ENCODE measurements around the gene ADM2. TPM values are rescaled to one million over a fixed set of nuclear protein-coding genes. Genes with fewer than 3 reads are reported as not detected.
A peak's percentile ranks its signal among the peaks of the same experiment; 100 is the strongest.

ADM2 gene
- total and polyA plus RNA-seq, 2 of the 13 experiments (the other 11 are each of a cell fraction or from before 2014, with no cell fraction given), result 1.2 to 3.0 TPM

DNA sequence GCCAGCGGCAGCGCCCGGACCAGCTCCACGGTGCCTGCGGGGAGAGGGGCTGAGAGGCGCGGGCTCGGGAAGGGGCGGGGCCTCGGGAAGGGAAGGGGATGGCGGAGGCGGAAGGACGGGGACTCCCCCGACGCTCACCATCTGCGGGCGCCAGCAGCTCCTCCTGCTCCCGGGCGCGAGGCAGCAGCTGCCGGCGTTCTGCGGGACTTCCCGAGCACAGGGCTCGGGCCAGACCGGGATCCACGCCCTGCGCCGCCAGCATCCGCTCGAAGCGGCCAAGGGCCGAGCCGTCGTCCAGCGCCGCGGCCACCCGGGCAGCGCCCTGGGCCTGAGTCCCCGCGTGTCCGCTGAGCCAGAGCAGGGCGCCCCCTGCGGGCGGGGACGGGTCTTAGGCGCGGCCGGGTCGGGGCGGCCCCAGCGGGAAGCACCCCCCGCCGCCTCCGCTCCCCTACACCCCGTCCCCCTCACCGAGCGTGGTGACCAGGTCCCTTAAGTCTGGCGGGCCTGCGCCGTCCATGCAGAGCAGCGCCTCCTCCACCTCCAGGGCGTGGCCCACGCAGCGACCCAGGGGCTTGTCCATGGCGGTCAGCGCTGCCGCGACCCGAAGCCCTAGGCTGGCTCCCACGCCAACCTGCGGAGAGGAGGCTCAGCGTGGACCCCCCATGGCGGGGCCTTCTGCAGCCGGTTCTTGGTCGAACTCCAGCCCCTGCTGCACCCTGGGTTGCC, 44.9 kb downstream of the ADM2 start (continued):
- no peak for TF ChIP-seq REXO4 (CRISPR knock-in tag; IDR thresholded peaks at IDR 0.05; ENCODE audit: borderline replicate concordance)
- TF ChIP-seq ZNF768 (CRISPR knock-in tag; IDR thresholded peaks at IDR 0.05), result 0 out of 2 replicates have a peak, but pooled peaks have one; percentile 4
- no peak for TF ChIP-seq MAFK (conservative IDR thresholded peaks at IDR 0.05 in 1 of 2, IDR thresholded peaks at IDR 0.05 in 1 of 2; ENCODE audit: low read length in 2 of 2)
- 0 out of 2 replicates have a peak, but pooled peaks have one; percentile 40 for TF ChIP-seq TOPORS (CRISPR knock-in tag; IDR thresholded peaks at IDR 0.05)
- TF ChIP-seq IKZF4 (CRISPR knock-in tag; IDR thresholded peaks at IDR 0.05; ENCODE audit: borderline replicate concordance, low read depth, not compliant biosample characterization), result peak; percentile 21
- TF ChIP-seq CCDC6 (CRISPR knock-in tag; IDR thresholded peaks at IDR 0.05), result peak; percentile 72; the same call in 1 of the 2 replicates
- TF ChIP-seq, protein P1, sequence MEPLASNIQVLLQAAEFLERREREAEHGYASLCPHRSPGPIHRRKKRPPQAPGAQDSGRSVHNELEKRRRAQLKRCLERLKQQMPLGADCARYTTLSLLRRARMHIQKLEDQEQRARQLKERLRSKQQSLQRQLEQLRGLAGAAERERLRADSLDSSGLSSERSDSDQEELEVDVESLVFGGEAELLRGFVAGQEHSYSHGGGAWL (CRISPR knock-in tag; IDR thresholded peaks at IDR 0.05), result no peak
- TF ChIP-seq ATF3 (CRISPR knock-in tag; IDR thresholded peaks at IDR 0.05), result no peak
- TF ChIP-seq ZNF724P (CRISPR knock-in tag; IDR thresholded peaks at IDR 0.05; ENCODE audit: borderline replicate concordance), result no peak
- TF ChIP-seq ZFP36L1 (CRISPR knock-in tag; IDR thresholded peaks at IDR 0.05), result no peak
- TF ChIP-seq ZNF674 (CRISPR knock-in tag; IDR thresholded peaks at IDR 0.05; ENCODE audit: low read depth), result no peak
- no peak for TF ChIP-seq U2AF2 (IDR thresholded peaks at IDR 0.05; ENCODE audit: low read depth, low read length)
- peak; percentile 8; the same call in 1 of the 2 replicates for TF ChIP-seq PATZ1 (CRISPR knock-in tag; IDR thresholded peaks at IDR 0.05)
- TF ChIP-seq ZNF556 (CRISPR knock-in tag; IDR thresholded peaks at IDR 0.05; ENCODE audit: borderline replicate concordance), result no peak
- no peak for TF ChIP-seq KAT2B (IDR thresholded peaks at IDR 0.05; ENCODE audit: borderline replicate concordance, low read depth, low read length)
- no peak for TF ChIP-seq NFATC3 (CRISPR knock-in tag; IDR thresholded peaks at IDR 0.05)
- TF ChIP-seq MED8 (CRISPR knock-in tag; IDR thresholded peaks at IDR 0.05; ENCODE audit: insufficient replicate concordance), result no peak
- no peak for TF ChIP-seq ZNF10 (CRISPR knock-in tag; IDR thresholded peaks at IDR 0.05; ENCODE audit: borderline replicate concordance, low read depth)
- no peak for TF ChIP-seq ZNF720 (CRISPR knock-in tag; IDR thresholded peaks at IDR 0.05)
- no peak for TF ChIP-seq KLF9 (CRISPR knock-in tag; IDR thresholded peaks at IDR 0.05; ENCODE audit: low read depth)
- TF ChIP-seq ZNF569 (CRISPR knock-in tag; IDR thresholded peaks at IDR 0.05; ENCODE audit: borderline replicate concordance), result no peak
- no peak for TF ChIP-seq ZNF678 (CRISPR knock-in tag; IDR thresholded peaks at IDR 0.05)
- no peak; the same call in 1 of the 2 replicates for TF ChIP-seq AKAP8 (CRISPR knock-in tag; IDR thresholded peaks at IDR 0.05)
- TF ChIP-seq GMEB2 (CRISPR knock-in tag; IDR thresholded peaks at IDR 0.05; ENCODE audit: low read depth), result no peak
- TF ChIP-seq ZNF652 (CRISPR knock-in tag; IDR thresholded peaks at IDR 0.05; ENCODE audit: borderline replicate concordance, low read depth), result no peak
- no peak; the same call in 1 of the 2 replicates for TF ChIP-seq BORCS8-MEF2B (CRISPR knock-in tag; IDR thresholded peaks at IDR 0.05)

All from HepG2 (cell line).